ENCODE data around the gene LTBP3.

LTBP3 gene

DNA sequence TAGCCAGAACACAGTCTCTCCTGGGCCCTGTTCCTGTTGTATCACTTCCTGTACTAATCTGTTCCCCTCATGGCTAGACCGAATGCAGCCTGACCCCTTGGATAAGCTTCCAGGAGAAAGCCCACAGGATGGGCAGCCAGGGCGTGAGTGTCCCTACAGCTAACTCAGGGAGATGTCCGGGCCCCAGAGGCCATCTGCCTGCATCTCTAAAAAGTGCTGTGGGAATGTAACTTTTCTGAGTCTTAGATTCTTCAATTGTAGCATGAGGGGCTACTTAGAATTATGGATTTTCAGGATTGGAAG, 67.0 kb downstream of the LTBP3 start:
- in situ Hi-C loops (cut with MboI; ENCODE audit: low pct_unique_long_range_greater_than_20kb, low sequenced_read_pairs) = no loop called here
- DNase-seq = no peak

DNA sequence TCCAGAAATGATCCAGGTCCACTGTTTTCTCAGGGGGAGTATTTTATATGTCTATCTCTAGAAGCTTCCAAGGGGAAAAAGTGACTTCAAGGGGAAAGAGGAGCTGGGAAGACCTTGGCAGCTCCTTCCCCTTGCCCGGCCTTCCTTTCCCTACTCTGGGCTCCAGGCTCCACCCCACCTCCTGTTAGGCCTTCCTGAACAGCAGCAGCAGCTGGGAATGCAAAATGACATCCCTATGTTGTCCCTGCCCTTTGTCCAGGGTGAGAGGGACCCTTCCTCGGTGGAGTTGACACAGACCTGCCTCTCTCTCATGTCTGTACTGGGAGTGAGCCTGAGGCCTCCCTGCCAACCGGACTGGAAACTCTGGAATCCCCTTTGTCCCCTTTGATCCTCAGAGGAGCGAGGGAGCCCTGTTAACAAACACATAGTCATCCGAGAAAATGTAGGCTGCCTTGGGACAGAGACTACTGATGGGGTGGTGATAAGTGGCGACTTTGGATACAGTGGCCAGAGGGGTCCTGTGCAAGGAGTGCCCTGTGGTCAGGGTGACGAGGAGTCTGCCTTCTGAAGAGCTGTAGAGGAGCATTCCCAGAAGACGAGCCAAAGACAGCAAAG, 68.3 kb downstream of the LTBP3 start:
- in situ Hi-C loops (cut with MboI; ENCODE audit: low pct_unique_long_range_greater_than_20kb, low sequenced_read_pairs) = no loop called here
- no peak for DNase-seq

DNA sequence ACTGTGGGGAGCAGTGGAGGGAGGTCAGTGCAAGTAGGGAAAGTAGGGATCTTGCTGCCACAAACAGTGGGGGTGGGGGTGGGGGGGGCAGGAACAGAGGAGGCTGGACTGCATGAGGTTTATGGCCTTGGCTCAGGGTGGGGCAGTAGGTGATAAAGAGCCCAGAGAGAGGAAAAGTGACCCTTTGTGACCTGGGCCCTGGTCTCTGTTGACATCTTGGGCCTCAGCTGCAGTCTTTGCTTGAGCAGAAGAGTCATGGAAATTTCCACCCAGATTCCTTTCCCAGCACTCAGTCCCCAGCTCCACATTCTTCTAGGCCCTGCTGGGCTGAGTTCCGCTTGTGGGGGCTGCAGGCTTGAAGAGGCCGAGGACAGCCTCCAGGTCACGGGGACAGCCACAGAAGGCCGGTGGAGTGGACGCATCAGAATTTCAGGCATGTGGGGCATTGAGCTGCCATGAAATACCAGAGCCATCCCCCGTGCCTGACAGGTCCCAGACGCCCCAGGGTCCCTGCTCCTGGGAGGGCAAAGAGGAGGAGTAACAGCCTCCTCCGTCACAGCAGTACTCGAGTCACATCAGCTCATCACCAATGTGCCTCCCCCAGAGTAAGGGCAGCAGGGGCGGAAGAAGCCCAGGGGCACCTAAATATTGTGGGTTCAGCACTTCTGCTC, 69.0 kb downstream of the LTBP3 start:
- no peak for DNase-seq
- in situ Hi-C loops (cut with MboI; ENCODE audit: low pct_unique_long_range_greater_than_20kb, low sequenced_read_pairs) = no loop called here

Data from KBM-7 (cell line).